ENCODE data around the gene TNFAIP8.
"Not testable (repeated sequence)": the region's sequence is repeated elsewhere in the genome, so short reads cannot be mapped to it uniquely, and the experiment has no call there.

TNFAIP8 gene

GRCh38 chr5:119417891-119418605, 62.2 kb downstream of the TNFAIP8 start:
- no peak overlapping the region for H3K4me3 ChIP-seq (ENCODE audit: low read depth, low read length)
- TF ChIP-seq CTCF (IDR thresholded peaks at IDR 0.05; ENCODE audit: borderline replicate concordance, insufficient read depth, low read depth, low read length) = no peak

- no peak overlapping the region for H3K4me3 ChIP-seq (ENCODE audit: low read depth, low read length)
- TF ChIP-seq CTCF (IDR thresholded peaks at IDR 0.05; ENCODE audit: borderline replicate concordance, insufficient read depth, low read depth, low read length) = no peak
Measured at GRCh38 chr5:119418606-119419100, 62.8 kb downstream of the TNFAIP8 start.

- H3K4me3 ChIP-seq (ENCODE audit: low read depth, low read length) = no peak overlapping the region
- TF ChIP-seq CTCF (IDR thresholded peaks at IDR 0.05; ENCODE audit: borderline replicate concordance, insufficient read depth, low read depth, low read length) = no peak
Measured at GRCh38 chr5:119420169-119420568, 64.3 kb downstream of the TNFAIP8 start.

- no peak for TF ChIP-seq CTCF (IDR thresholded peaks at IDR 0.05; ENCODE audit: borderline replicate concordance, insufficient read depth, low read depth, low read length)
- H3K4me3 ChIP-seq (ENCODE audit: low read depth, low read length) = no peak overlapping the region
Measured at GRCh38 chr5:119426057-119426456, 70.2 kb downstream of the TNFAIP8 start.

GRCh38 chr5:119427060-119427459, 71.2 kb downstream of the TNFAIP8 start:
- TF ChIP-seq CTCF (IDR thresholded peaks at IDR 0.05; ENCODE audit: borderline replicate concordance, insufficient read depth, low read depth, low read length) = no peak
- no peak overlapping the region for H3K4me3 ChIP-seq (ENCODE audit: low read depth, low read length)

GRCh38 chr5:119427596-119427995, 71.8 kb downstream of the TNFAIP8 start:
- not testable (repeated sequence) for H3K4me3 ChIP-seq (ENCODE audit: low read depth, low read length)

GRCh38 chr5:119428166-119428565, 72.3 kb downstream of the TNFAIP8 start:
- H3K4me3 ChIP-seq (ENCODE audit: low read depth, low read length) = not testable (repeated sequence)

- not testable (repeated sequence) for H3K4me3 ChIP-seq (ENCODE audit: low read depth, low read length)
Measured at GRCh38 chr5:119428574-119428973, 72.8 kb downstream of the TNFAIP8 start.

- H3K4me3 ChIP-seq (ENCODE audit: low read depth, low read length) = not testable (repeated sequence)
Measured at GRCh38 chr5:119432674-119433237, 76.9 kb downstream of the TNFAIP8 start.

All from GM12875 (cell line).